ENCODE measurements around the gene NDUFA7. TPM values are rescaled to one million over a fixed set of nuclear protein-coding genes. Genes with fewer than 3 reads are reported as not detected.

The NDUFA7 gene
- total RNA-seq, 4 donors from 2014 or later: 24.6 to 43.4 (median 38.5) TPM; not detected in 1

DNA sequence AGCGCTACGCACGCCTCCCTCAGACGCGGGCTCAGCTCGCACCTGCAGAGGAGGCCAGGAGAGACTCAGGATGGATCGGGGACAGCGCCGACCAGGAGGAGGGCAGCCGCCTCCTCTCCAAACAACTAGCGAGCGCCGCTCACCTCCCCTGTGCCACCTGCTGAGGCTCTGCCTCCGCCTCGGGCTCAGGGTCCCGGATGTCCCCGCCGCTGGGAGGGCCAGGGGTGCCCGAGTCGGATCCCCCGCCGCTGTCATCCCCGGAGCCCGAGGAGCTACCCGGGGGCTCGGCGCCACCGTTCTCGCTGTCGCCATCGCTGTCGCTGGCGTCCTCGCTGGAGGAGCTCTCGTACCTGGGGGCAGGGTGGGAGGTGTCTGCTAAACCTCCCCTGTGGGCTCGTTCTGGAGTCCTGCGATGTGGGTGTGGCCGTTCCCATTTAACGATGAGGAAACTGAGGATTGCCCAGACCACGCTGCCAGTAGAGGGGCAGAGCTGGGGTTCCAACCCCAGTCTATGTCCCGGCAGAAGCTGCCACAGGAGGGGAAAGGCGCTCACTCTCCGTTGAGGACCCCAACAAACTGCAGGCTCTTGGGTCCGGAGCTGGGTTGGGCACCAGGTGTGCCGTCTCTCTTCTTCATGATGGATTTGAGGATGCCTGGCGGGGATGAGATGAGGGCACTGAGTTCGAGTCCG is 12.7 kb upstream of the NDUFA7 start:
- H3K27me3 ChIP-seq: peaks cover 0 to 21% of the 10 kb centered on the region in 2 donors
- no peak for DNase-seq

DNA sequence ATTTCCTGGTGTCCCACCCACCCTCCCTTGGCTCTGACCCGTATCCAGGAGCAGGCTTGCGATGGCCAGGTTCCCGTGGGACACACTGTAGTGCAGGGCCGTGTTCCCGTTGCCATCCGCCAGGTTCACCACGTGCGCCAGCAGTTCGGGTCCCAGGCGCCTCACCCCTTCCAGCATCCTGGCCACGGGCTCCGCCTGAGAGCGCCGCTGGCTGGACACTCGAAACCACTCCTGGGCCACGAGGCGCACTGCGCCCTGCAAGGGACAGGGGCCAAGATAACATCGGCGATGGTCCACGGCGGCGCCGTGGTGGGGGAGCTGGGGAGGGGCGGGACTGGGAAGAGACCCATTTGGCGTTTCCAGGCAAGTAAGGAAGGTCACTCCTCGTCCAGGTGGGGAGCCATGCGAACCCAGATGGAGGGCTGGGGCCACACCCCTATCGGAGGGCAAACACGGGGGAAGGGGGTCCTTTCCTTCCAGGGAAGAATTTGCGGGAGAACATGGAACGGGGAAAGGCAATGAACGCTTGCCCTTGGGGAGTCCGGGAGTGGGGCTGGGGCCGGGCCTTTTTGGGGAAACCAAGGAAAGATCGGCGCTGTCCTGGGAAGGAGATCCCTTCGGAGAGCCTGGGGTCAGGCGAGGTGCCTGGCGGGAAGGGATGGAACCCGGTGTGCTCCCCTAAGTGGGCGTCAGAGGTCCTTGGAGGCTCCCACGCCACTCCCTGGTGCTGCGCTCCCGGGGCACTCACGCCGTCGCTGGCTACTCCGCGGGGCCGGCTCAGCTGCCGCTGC is 12.0 kb upstream of the NDUFA7 start:
- Histone ChIP-seq H3K4me1 (peaks cover 0 to 26% (median 7%) of the 10 kb centered on the region in 4 donors), H3K36me3 (no peaks in the 10 kb centered on the region), H3K4me3 (no peak overlapping the region), H3K27me3 (peaks cover 0 to 21% of the 10 kb centered on the region in 2 donors), H3K27ac (no peak overlapping the region), H3K9me3 (no peaks in the 10 kb centered on the region)
- TF ChIP-seq, protein P1, sequence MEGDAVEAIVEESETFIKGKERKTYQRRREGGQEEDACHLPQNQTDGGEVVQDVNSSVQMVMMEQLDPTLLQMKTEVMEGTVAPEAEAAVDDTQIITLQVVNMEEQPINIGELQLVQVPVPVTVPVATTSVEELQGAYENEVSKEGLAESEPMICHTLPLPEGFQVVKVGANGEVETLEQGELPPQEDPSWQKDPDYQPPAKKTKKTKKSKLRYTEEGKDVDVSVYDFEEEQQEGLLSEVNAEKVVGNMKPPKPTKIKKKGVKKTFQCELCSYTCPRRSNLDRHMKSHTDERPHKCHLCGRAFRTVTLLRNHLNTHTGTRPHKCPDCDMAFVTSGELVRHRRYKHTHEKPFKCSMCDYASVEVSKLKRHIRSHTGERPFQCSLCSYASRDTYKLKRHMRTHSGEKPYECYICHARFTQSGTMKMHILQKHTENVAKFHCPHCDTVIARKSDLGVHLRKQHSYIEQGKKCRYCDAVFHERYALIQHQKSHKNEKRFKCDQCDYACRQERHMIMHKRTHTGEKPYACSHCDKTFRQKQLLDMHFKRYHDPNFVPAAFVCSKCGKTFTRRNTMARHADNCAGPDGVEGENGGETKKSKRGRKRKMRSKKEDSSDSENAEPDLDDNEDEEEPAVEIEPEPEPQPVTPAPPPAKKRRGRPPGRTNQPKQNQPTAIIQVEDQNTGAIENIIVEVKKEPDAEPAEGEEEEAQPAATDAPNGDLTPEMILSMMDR (IDR thresholded peaks at IDR 0.05): no peak
- no peak for DNase-seq

More for the DNA sequence above, 12.7 kb upstream of the NDUFA7 start:
- TF ChIP-seq, protein P1 (IDR thresholded peaks at IDR 0.05): no peak
- no peak for TF ChIP-seq POLR2A (IDR thresholded peaks at IDR 0.05)
- no peaks in the 10 kb centered on the region for H3K9me3 ChIP-seq
- H3K4me1 ChIP-seq: peaks cover 0 to 26% (median 7%) of the 10 kb centered on the region in 4 donors
- no peak overlapping the region for H3K27ac ChIP-seq
- no peaks in the 10 kb centered on the region for H3K36me3 ChIP-seq
- H3K4me3 ChIP-seq: no peak overlapping the region

DNA sequence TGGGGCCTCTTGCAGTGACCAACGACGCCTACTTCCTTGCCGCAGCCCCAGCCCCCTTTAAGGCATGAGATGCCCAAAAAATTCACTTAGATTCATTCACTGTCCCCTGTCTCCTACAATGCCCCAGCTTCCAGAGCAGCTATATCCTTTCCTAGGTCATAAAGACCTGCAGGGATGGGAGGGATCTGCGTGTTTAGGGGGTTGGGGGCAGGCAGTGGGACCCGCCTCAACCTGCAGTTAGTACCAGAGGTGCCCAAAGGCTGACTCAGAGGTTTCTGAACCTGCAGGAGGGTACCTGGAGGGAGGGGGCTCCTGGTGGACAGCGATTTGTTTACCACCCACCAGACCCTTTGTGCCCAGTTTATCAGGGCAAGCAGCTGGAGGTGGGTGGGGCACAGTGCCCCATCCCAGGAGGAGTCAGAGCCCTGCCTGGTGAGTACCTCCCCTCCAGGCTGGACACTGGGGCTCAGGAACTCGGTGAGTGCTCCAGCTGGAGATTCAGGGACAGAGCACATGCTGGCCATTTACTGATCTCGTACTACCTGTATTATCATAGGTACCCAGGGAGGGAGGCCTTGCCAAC is 10.2 kb upstream of the NDUFA7 start:
- DNase-seq: no peak
- H3K9me3 ChIP-seq: no peaks in the 10 kb centered on the region
- H3K4me3 ChIP-seq: no peak overlapping the region
- H3K27me3 ChIP-seq: peaks cover 0 to 21% of the 10 kb centered on the region in 2 donors
- no peaks in the 10 kb centered on the region for H3K36me3 ChIP-seq
- H3K27ac ChIP-seq: no peak overlapping the region
- H3K4me1 ChIP-seq: peaks cover 0 to 26% (median 7%) of the 10 kb centered on the region in 4 donors
- no peak for TF ChIP-seq POLR2A (IDR thresholded peaks at IDR 0.05)
- TF ChIP-seq, protein P1 (IDR thresholded peaks at IDR 0.05): no peak

DNA sequence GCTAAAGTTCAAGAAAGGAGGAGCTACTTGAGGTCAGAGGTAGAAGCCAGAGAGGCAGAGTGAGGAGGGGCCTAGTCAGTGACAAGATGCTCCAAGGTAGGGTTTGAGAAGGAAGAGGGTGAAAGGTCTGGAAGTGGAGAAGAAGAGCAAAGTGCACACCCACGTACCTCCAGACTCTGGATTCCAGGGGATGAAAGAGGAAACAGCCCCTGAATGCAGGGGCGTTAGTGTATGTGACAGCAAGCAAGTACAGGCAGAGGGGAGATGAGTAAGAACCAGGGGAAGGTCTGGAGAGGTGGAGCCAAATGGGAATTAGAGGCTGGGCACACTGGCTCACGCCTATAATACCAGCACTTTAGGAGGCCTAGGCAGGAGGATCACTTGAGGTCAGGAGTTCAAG is 8.8 kb upstream of the NDUFA7 start:
- no peak overlapping the region for H3K27ac ChIP-seq
- H3K36me3 ChIP-seq: no peaks in the 10 kb centered on the region
- no peak overlapping the region for H3K4me3 ChIP-seq
- peaks cover 0 to 19% (median 3%) of the 10 kb centered on the region in 4 donors for H3K4me1 ChIP-seq
- TF ChIP-seq, protein P1 (IDR thresholded peaks at IDR 0.05): no peak
- TF ChIP-seq POLR2A (IDR thresholded peaks at IDR 0.05): no peak
- no peaks in the 10 kb centered on the region for H3K9me3 ChIP-seq
- peaks cover 0 to 21% of the 10 kb centered on the region in 2 donors for H3K27me3 ChIP-seq
- no peak for DNase-seq

DNA sequence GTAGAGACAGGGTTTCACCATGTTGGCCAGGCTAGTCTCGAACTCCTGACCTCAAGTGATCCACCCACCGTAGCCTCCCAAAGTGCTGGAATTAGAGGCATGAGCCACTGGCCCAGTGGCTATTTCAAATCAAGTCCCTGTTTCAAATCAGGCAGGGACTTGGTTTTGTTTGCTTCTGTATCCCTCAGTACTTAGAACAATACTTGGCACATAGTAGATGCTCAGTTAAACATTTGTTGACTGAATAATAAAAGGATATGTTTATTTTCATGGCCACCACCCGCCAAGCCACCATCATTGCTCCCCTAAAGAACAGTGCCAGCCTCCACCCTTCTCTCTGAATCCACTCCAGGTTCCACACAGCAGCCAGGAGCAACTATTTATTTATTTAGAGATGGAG is 4.3 kb upstream of the NDUFA7 start:
- Histone ChIP-seq H3K27me3 (no peaks in the 10 kb centered on the region), H3K4me1 (peaks cover 3 to 24% (median 12%) of the 10 kb centered on the region in 4 donors), H3K36me3 (peaks cover 0 to 15% (median 0%) of the 10 kb centered on the region in 3 donors), H3K27ac (no peak overlapping the region), H3K4me3 (no peak overlapping the region), H3K9me3 (no peaks in the 10 kb centered on the region)
- DNase-seq: no peak
- no peak for TF ChIP-seq POLR2A (IDR thresholded peaks at IDR 0.05)
- TF ChIP-seq, protein P1 (IDR thresholded peaks at IDR 0.05): no peak

Measured in Peyer's patch (tissue), 4 donors.